Activated CD4-positive, alpha-beta T cell treated with anti-CD3 and anti-CD28 coated beads, Interleukin-2, amount 10 ng/mL, durations not matched to agents 24 days and 14 days (primary cell): ENCODE results near the gene PARD3B. TPM values are rescaled to one million over a fixed set of nuclear protein-coding genes. Genes with fewer than 3 reads are reported as not detected.
"Not testable (repeated sequence)": the region's sequence is repeated elsewhere in the genome, so short reads cannot be mapped to it uniquely, and the experiment has no call there.

Experiments
- DNase-seq: peaks from one replicate; pipeline ENCODE4 v3.0.0; 2022
- H3K27ac Mint-ChIP-seq: one replicate; pipeline ENCODE4 v1.8.0; 2022; ENCODE audit warnings: mild to moderate bottlenecking, mixed read lengths
- H3K27me3 Mint-ChIP-seq: one replicate; pipeline ENCODE4 v1.8.0; 2022; ENCODE audit warnings: mixed read lengths
- H3K36me3 Mint-ChIP-seq: one replicate; pipeline ENCODE4 v1.8.0; 2022; ENCODE audit warnings: low read depth, mild to moderate bottlenecking, mixed read lengths
- H3K4me1 Mint-ChIP-seq: one replicate; pipeline ENCODE4 v1.8.0; 2021; ENCODE audit warnings: mixed read lengths
- H3K4me3 Mint-ChIP-seq: one replicate; pipeline ENCODE4 v1.8.0; 2022; ENCODE audit warnings: mild to moderate bottlenecking, moderate library complexity, mixed read lengths
- H3K9me3 Mint-ChIP-seq: one replicate; pipeline ENCODE4 v1.8.0; 2021; ENCODE audit warnings: mixed read lengths
- intact Hi-C: fragments of 100-400 bp; cut with micrococcal nuclease; formaldehyde crosslinking; loops from one replicate; pipeline ENCODE4 v1.15.1; 2023
- total RNA-seq: library from RNA; stranded (reverse); gene quantifications from 2 replicates; pipeline ENCODE4 v1.2.3, GENCODE V29; 2022

The PARD3B gene
- total RNA-seq, 1 donor from 2014 or later = 0.12 TPM

- H3K27ac Mint-ChIP-seq, H3K36me3 Mint-ChIP-seq, DNase-seq, intact Hi-C loops, H3K9me3 Mint-ChIP-seq, H3K4me3 Mint-ChIP-seq, H3K27me3 Mint-ChIP-seq, H3K4me1 Mint-ChIP-seq: not testable (repeated sequence)
Measured at GRCh38 chr2:204559358-204559757, 14.1 kb downstream of the PARD3B start.

DNA sequence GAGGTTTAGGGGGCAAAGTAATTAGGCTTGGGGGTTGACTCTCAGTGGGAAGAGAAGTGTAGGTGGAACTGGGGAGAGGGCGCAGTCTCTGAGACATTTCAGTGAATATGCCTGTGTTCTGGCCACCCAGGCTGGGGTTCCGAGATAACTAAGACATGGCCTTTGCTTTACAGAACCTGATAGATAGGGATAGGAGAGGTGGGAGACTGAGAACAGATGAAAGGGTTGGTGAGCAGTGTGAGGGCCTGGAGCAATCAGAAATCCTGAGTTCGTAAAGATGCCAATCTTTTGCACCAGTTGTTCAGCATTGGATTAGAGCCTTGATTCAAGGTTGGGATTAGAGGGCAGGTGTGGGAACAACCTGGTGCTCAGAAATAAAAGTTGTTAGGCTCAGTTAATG is 15.6 kb downstream of the PARD3B start:
- Mint-ChIP-seq H3K4me1 (no peaks in the 10 kb centered on the region), H3K27me3 (peaks cover 7% of the 10 kb centered on the region), H3K9me3 (no peaks in the 10 kb centered on the region), H3K4me3 (no peak overlapping the region), H3K27ac (no peak overlapping the region), H3K36me3 (no peaks in the 10 kb centered on the region)
- intact Hi-C loops = no loop called here
- no peak for DNase-seq

DNA sequence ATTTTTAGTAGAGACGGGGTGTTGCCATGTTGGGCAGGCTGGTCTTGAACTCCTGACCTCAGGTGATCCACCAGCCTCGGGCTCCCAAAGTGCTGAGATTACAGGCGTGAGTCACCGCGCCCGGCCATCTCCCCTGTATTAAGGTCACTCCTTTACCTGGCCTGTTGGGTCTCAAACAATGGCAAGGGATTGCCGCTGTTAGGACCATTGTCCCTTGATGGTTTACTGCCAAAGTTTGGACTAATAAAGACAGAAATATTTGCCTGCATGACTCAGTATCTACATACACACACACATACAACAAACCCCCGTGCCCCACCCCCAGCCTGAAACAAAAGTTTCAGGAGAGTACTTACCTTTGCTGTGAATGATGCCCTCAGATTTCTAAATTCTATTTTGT is 16.5 kb downstream of the PARD3B start:
- Mint-ChIP-seq H3K4me3 (no peak overlapping the region), H3K36me3 (no peaks in the 10 kb centered on the region), H3K9me3 (no peaks in the 10 kb centered on the region), H3K27ac (no peak overlapping the region), H3K27me3 (peaks cover 7% of the 10 kb centered on the region), H3K4me1 (no peaks in the 10 kb centered on the region)
- no peak for DNase-seq
- intact Hi-C loops = no loop called here

- Mint-ChIP-seq H3K4me3 (no peak overlapping the region), H3K27ac (no peak overlapping the region), H3K4me1 (no peaks in the 10 kb centered on the region), H3K27me3 (peaks cover 3% of the 10 kb centered on the region), H3K36me3 (no peaks in the 10 kb centered on the region), H3K9me3 (no peaks in the 10 kb centered on the region)
- intact Hi-C loops = no loop called here
- DNase-seq = no peak
Measured at GRCh38 chr2:204566439-204566838, 21.2 kb downstream of the PARD3B start.

DNA sequence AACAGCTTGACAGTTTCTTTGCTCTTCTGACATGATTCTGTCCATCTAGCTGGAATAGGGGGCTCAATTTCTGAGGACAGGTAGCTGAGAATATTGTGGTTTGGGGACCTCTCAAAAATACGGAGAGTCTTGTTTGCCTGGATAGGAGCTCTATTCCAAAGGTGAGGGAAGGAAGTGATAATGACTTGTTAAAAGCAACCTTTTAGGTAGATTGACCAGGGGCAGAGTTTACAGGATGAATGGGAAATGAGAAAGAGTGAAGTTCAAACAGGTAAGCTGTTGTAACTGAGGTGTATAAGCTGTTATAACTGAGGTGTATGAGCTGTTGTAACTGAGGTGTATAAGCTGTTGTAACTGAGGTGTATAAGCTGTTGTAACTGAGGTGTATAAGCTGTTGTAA is 25.1 kb downstream of the PARD3B start:
- no peaks in the 10 kb centered on the region for H3K9me3 Mint-ChIP-seq
- intact Hi-C loops = no loop called here
- H3K27me3 Mint-ChIP-seq = peaks cover 9% of the 10 kb centered on the region
- no peak for DNase-seq
- no peaks in the 10 kb centered on the region for H3K4me1 Mint-ChIP-seq
- no peak overlapping the region for H3K27ac Mint-ChIP-seq
- no peak overlapping the region for H3K4me3 Mint-ChIP-seq
- no peaks in the 10 kb centered on the region for H3K36me3 Mint-ChIP-seq

- Mint-ChIP-seq H3K27ac (no peak overlapping the region), H3K27me3 (peaks cover 11% of the 10 kb centered on the region), H3K4me3 (no peak overlapping the region), H3K4me1 (no peaks in the 10 kb centered on the region), H3K36me3 (no peaks in the 10 kb centered on the region), H3K9me3 (no peaks in the 10 kb centered on the region)
- DNase-seq = no peak
- intact Hi-C loops = no loop called here
Measured at GRCh38 chr2:204571041-204571440, 25.8 kb downstream of the PARD3B start.

DNA sequence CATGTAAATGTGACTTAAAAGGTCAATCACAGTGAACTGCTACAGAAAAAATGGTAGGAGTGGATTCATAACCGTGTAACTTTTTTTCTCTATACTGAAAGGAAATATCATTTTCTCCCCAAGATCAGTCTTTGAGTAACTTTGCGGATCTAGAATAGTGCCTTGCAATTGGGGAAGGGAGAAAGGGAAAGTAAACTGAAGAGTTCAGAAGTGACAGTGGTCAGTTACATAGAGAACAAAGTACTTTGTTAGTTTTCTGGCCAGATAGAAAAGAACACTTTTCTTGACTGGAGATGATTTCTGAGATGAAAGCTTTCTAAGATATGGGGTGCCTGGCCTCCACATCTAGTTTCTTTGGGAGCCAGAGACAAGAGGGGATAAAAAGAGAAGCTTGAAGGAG is 26.6 kb downstream of the PARD3B start:
- Mint-ChIP-seq H3K4me1 (no peaks in the 10 kb centered on the region), H3K27me3 (peaks cover 11% of the 10 kb centered on the region), H3K4me3 (no peak overlapping the region), H3K27ac (no peak overlapping the region), H3K36me3 (no peaks in the 10 kb centered on the region), H3K9me3 (no peaks in the 10 kb centered on the region)
- DNase-seq = no peak
- intact Hi-C loops = no loop called here

DNA sequence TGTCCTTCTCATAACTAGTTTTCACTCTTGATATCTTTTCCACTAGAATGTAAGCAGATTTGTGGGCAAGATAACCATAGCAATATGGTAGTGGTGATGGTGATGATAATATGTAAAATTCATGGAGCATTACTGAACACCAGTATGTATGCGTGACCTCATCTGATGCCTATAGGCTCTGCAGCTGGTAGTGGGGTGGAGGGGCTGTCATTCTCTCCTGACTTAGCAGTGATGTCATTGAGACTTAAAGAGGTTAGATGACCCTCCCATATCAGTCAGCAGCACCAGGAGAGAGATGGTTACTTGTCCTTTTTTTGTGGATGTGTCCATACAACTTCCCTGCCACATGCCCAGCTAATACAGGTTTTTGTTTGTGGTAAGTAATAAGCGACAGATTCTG is 27.9 kb downstream of the PARD3B start:
- Mint-ChIP-seq H3K27ac (no peak overlapping the region), H3K27me3 (peaks cover 9% of the 10 kb centered on the region), H3K4me3 (no peak overlapping the region), H3K36me3 (no peaks in the 10 kb centered on the region), H3K4me1 (no peaks in the 10 kb centered on the region), H3K9me3 (no peaks in the 10 kb centered on the region)
- intact Hi-C loops = no loop called here
- no peak for DNase-seq

DNA sequence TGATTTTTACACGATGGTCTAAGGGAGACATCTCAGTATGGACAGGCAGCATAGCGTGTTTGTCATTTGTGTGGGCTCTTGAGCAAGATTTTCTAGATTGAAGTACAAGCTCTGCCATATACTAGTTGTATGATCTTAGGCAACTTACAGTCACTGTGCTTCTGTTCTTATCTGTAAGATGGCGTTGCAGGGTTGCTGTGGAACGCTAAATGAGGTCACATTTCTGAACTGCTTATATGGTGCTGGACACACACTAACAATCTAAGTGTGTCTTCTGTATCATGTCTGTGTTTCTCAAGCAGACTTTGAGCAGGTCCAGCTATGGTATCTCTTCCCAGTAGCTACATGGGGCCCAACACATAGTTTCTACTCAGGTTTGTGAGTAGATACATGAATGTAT is 29.2 kb downstream of the PARD3B start:
- Mint-ChIP-seq H3K27me3 (peaks cover 9% of the 10 kb centered on the region), H3K4me3 (no peak overlapping the region), H3K4me1 (no peaks in the 10 kb centered on the region), H3K27ac (no peak overlapping the region), H3K9me3 (no peaks in the 10 kb centered on the region), H3K36me3 (no peaks in the 10 kb centered on the region)
- intact Hi-C loops = no loop called here
- DNase-seq = no peak

DNA sequence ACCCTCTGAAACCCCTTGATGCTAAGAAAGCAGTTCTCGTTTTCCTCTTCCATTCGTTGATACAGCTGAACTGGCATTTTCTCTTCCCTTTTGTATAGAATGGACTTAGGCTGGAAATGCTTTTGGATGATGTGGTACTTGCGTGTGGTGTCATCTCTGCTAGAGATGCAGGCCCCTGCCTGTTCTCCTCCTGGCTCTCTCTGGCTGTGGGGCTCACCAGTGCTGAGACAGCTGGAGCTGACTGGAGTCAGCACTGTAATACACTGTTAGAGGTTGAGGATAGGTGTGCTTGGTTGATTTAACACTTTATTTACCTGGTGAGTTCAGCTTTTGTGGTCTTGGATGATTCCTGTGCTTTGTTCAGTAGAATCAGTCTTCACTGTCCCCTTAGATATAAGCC is 30.2 kb downstream of the PARD3B start:
- intact Hi-C loops = no loop called here
- Mint-ChIP-seq H3K27me3 (peaks cover 9% of the 10 kb centered on the region), H3K4me1 (no peaks in the 10 kb centered on the region), H3K36me3 (no peaks in the 10 kb centered on the region), H3K27ac (no peak overlapping the region), H3K4me3 (no peak overlapping the region), H3K9me3 (no peaks in the 10 kb centered on the region)
- no peak for DNase-seq

DNA sequence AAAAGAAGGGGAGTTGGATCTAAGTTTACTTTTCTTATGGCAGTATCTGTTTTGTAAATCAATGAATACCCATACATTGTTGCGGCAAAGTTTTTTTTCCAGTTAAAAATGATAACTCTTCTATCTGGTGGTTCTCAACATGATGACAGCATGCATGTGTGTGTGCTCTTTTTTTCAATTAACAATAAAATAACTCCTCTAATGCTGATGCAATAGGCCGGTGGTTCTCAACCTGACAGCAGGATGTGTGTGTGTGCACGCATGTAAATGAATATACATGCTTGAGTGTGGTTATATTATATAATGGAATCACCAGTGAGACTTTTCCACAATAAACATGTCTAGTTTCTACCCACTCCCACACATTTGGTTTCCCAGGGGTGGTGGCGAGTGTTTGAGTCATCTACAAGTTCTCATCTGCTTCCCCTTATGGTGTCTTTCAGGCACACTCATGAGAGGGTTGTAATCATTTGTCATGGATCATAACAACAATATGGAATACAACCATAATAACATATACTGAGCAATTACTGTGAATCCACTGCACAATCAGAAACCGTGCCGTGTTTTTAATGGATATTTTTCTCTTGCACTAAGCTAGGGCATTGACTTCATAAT is 31.2 kb downstream of the PARD3B start:
- Mint-ChIP-seq H3K36me3 (no peaks in the 10 kb centered on the region), H3K4me3 (no peak overlapping the region), H3K27me3 (peaks cover 9% of the 10 kb centered on the region), H3K27ac (no peak overlapping the region), H3K4me1 (no peaks in the 10 kb centered on the region), H3K9me3 (no peaks in the 10 kb centered on the region)
- intact Hi-C loops = no loop called here
- no peak for DNase-seq

- DNase-seq = no peak
- Mint-ChIP-seq H3K4me3 (no peak overlapping the region), H3K36me3 (no peaks in the 10 kb centered on the region), H3K9me3 (no peaks in the 10 kb centered on the region), H3K27ac (no peak overlapping the region), H3K27me3 (peaks cover 3% of the 10 kb centered on the region), H3K4me1 (no peaks in the 10 kb centered on the region)
- intact Hi-C loops = no loop called here
Measured at GRCh38 chr2:204578928-204579598, 33.8 kb downstream of the PARD3B start.

DNA sequence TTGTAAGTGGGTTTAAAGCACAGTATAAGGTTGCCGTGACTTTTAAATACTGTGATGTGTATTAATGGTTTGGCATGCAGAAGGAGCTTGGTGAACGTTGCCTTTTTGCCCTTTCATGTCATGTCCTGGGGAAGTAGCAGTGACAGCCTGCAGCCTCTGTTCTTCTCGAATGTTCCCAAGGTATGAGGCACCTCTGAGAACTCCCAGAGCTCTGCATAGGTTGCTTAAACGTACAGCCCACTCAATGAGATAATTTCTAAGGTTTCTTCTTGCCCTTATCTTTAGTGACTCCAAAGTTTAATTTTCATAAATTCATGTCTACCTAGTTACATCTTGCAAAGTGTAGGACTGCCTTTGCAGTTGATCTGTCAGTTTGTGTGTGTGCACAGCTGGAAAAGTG is 36.7 kb downstream of the PARD3B start:
- no peaks in the 10 kb centered on the region for H3K27me3 Mint-ChIP-seq
- no peak overlapping the region for H3K4me3 Mint-ChIP-seq
- H3K27ac Mint-ChIP-seq = no peak overlapping the region
- no peak for DNase-seq
- no peaks in the 10 kb centered on the region for H3K36me3 Mint-ChIP-seq
- no peaks in the 10 kb centered on the region for H3K4me1 Mint-ChIP-seq
- intact Hi-C loops = no loop called here
- no peaks in the 10 kb centered on the region for H3K9me3 Mint-ChIP-seq

DNA sequence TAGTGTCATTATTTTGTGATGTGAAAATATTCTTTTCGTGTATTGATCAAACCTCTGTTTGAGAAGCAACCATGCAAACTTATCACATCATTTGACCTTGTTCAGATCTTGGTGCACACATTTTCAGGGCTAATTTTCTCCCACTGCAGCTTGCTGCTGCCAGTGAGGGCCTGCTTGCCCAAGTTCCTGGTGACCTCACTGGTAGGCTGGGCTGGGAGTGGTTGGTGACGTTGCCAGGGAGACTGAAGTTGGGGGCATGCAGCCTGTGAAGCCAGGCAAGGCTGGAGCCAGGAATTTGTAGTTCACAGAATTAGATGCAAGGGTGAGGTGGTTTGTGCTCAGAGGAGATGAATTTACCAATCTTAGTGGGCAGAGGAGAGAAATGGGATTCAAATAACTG is 38.5 kb downstream of the PARD3B start:
- H3K27ac Mint-ChIP-seq = no peak overlapping the region
- intact Hi-C loops = no loop called here
- H3K9me3 Mint-ChIP-seq = no peaks in the 10 kb centered on the region
- no peak for DNase-seq
- H3K27me3 Mint-ChIP-seq = no peaks in the 10 kb centered on the region
- H3K4me3 Mint-ChIP-seq = no peak overlapping the region
- H3K4me1 Mint-ChIP-seq = no peaks in the 10 kb centered on the region
- H3K36me3 Mint-ChIP-seq = no peaks in the 10 kb centered on the region

DNA sequence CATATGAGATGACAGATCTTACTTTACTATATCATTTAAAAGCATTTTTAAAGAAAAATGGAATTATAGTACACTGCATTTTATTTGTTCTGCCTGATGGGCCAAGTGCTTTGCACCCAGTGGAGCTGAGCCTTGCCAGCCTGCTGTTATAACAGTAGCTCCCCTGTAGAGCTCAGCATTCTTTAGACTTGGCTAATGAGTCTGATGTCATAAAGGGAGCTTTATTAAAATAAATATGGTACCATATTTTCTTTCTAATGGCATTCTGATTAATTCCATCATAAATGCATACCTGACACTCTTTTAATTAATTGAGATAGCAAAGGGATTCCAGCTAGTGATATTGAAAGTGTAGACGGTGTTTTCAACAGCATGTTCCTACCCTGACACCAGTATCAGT is 40.7 kb downstream of the PARD3B start:
- Mint-ChIP-seq H3K27me3 (no peaks in the 10 kb centered on the region), H3K4me1 (no peaks in the 10 kb centered on the region), H3K36me3 (no peaks in the 10 kb centered on the region)

More for the DNA sequence above, 40.7 kb downstream of the PARD3B start:
- peaks cover 4% of the 10 kb centered on the region for H3K9me3 Mint-ChIP-seq
- no peak overlapping the region for H3K27ac Mint-ChIP-seq
- H3K4me3 Mint-ChIP-seq = no peak overlapping the region
- intact Hi-C loops = no loop called here
- DNase-seq = no peak
